Brain microvascular endothelial cell (primary cell): ENCODE data around the gene LCN15.

Experiments
- DNase-seq: peaks from one replicate; pipeline ENCODE4 v3.0.0-alpha.2; 2020
- H3K27ac ChIP-seq: fragments of 250-450 bp; sonication (Bioruptor Pico); 2 replicates; pipeline ENCODE4 v1.5.1; 2020; ENCODE audit warnings: mild to moderate bottlenecking, moderate library complexity
- H3K27me3 ChIP-seq: fragments of 250-450 bp; sonication (Bioruptor Pico); replicated peaks from 2 replicates; pipeline ENCODE4 v1.5.1; 2020; ENCODE audit warnings: mild to moderate bottlenecking
- H3K36me3 ChIP-seq: fragments of 250-450 bp; sonication (Bioruptor Pico); replicated peaks from 2 replicates; pipeline ENCODE4 v1.5.1; 2020; ENCODE audit warnings: mild to moderate bottlenecking
- H3K4me3 ChIP-seq: 2 replicates; pipeline ENCODE4 v1.5.1; 2011; ENCODE audit warnings: low read depth, mild to moderate bottlenecking, control low read depth, low read length, moderate library complexity
- CTCF ChIP-seq: IDR thresholded peaks from 2 replicates; pipeline ENCODE4 v1.5.1; 2011; ENCODE audit warnings: low read depth, mild to moderate bottlenecking, moderate library complexity, low read length, control low read depth, inconsistent platforms; ENCODE audit errors: missing control alignments
- in situ Hi-C: cut with HindIII; loops from 2 replicates; pipeline ENCODE4 v1.10.0; 2017; ENCODE audit warnings: low sequenced_read_pairs, low pct_ligation_motif_present

Gene LCN15

DNA sequence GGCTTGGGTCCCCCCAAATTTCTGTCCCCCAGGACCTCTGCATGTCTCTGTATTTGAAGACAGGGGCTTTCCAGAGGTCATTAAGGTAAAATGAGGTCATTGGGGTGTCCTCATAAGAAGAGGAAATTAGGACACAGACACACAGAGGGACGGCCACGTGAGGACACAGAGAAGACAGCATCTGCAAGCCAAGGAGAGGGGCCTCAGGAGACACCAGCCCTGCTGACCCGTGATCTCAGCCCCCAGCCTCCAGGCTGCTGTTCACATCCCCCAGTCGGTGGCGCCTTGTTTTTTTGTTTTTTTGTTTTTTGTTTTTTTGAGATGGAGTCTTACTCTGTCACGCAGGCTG, 30.7 kb upstream of the LCN15 start:
- no peak for DNase-seq
- Histone ChIP-seq H3K36me3 (peaks cover 9% of the 10 kb centered on the region), H3K27me3 (peaks cover 2% of the 10 kb centered on the region), H3K4me3 (no peak overlapping the region), H3K27ac (no peak overlapping the region)
- no peak for TF ChIP-seq CTCF
- in situ Hi-C loops, result no loop called here

DNA sequence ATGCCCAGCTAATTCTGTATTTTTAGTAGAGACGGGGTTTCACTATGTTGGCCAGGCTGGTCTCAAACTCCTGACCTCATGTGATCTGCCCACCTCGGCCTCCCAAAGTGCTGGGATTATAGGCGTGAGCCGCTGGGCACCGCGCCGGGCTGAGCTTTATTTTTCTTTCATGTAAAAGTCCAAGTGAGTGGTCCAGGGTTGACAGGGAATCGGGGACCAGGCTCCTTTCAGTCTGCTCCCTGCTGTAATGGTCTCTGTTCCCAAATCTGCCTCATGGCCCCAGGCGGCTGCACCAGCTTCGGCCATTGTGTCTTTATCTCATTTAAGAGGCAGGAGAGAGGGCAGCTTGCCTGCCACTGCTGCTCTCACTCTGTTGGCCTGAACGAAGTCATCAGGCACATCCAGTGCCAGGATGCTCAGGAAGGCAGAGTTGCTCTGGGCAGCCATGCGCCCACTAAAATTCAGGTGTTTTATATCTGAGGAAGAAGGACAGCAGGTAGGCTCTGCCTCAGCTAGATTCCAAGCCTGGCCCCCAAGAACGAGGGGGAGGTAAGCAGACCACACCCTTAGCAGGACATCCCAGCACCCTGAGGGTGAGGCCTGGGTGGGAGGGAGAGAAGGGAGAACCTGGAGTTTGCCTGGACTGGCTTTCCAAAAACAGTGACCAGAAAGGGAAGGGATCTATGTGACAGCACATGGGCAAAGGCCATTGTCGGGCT, 30.1 kb upstream of the LCN15 start:
- in situ Hi-C loops, result no loop called here
- Histone ChIP-seq H3K27me3 (peaks cover 2% of the 10 kb centered on the region), H3K27ac (no peak overlapping the region), H3K36me3 (peaks cover 9% of the 10 kb centered on the region), H3K4me3 (no peak overlapping the region)
- no peak for TF ChIP-seq CTCF
- no peak for DNase-seq

DNA sequence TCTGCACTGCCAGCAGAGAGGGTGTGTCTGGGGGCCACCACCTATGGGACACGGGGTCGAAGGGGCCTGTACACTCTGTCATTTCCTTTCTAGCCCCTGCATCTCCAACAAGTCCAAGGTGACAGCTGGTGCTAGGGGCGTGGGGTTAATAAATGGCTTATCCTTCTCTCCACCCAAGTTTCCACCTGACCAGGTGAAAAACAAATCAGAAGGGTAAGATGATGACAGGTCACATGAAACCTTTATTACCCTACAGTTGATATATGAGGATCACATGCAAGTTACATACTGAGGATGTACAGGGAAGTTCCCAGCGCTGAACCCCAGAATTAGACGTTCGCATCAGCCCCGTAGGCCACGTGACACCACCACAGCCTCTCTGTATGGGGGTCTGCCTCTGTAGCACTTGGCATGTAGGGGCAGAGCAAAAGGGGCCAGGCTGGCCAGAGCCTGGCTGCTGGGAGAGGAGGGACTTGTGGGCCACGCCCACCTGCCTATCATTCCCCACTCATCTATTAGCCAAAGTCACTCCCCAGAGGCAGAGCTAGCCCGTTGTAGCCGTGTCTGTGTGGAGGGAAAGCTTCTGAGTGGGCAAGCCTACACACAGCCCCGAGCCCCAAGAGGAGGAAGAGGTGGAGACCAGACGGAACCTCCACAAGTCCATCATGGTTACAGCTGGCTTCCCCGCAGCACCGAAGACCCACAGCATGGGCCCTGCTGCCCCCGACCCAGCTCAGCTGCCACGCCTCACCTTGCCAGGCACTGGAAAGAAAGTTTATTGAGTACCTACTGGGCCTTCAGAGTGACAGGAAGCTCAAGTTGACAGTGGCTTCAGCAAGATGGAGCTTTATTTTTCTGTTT, 29.0 kb upstream of the LCN15 start:
- peaks cover 9% of the 10 kb centered on the region for H3K36me3 ChIP-seq
- no peak overlapping the region for H3K27ac ChIP-seq
- H3K4me3 ChIP-seq, result no peak overlapping the region
- DNase-seq, result no peak
- no peak for TF ChIP-seq CTCF
- no peaks in the 10 kb centered on the region for H3K27me3 ChIP-seq
- in situ Hi-C loops, result no loop called here

GRCh38 chr9:136792321-136793085, 28.2 kb upstream of the LCN15 start:
- peak overlapping the region; percentile 85 for H3K4me3 ChIP-seq
- TF ChIP-seq CTCF, result no peak
- peaks cover 9% of the 10 kb centered on the region for H3K36me3 ChIP-seq
- DNase-seq, result no peak
- H3K27ac ChIP-seq, result no peak overlapping the region
- in situ Hi-C loops, result no loop called here
- H3K27me3 ChIP-seq, result no peaks in the 10 kb centered on the region

- TF ChIP-seq CTCF, result peak; percentile 94
- H3K27me3 ChIP-seq, result no peaks in the 10 kb centered on the region
- peaks cover 9% of the 10 kb centered on the region for H3K36me3 ChIP-seq
- in situ Hi-C loops, result no loop called here
- peak overlapping the region; percentile 34 for H3K27ac ChIP-seq
- H3K4me3 ChIP-seq, result peak overlapping the region; percentile 85
- DNase-seq, result no peak
Measured at GRCh38 chr9:136791516-136792276, 27.4 kb upstream of the LCN15 start.
